GM18861 (cell line): ENCODE data around the gene THSD4.
"Not testable (repeated sequence)": the region's sequence is repeated elsewhere in the genome, so short reads cannot be mapped to it uniquely, and the experiment has no call there.

Experiments
- ATAC-seq: cut with Tn5 transposase; IDR thresholded peaks from one replicate; pipeline ENCODE4 v1.9.1; 2021; ENCODE audit not compliant: unreplicated experiment

The THSD4 gene

GRCh38 chr15:71145648-71146047 is 30.4 kb downstream of the THSD4 start:
- no peak for ATAC-seq

- no peak for ATAC-seq
Measured at GRCh38 chr15:71146580-71146982, 31.3 kb downstream of the THSD4 start.

GRCh38 chr15:71148048-71148447 is 32.8 kb downstream of the THSD4 start:
- ATAC-seq, result no peak

- no peak for ATAC-seq
Measured at GRCh38 chr15:71149646-71150557, 34.6 kb downstream of the THSD4 start.

GRCh38 chr15:71151081-71151480 is 35.8 kb downstream of the THSD4 start:
- ATAC-seq, result no peak

- no peak for ATAC-seq
Measured at GRCh38 chr15:71152542-71152941, 37.3 kb downstream of the THSD4 start.

- ATAC-seq, result no peak
Measured at GRCh38 chr15:71153823-71154524, 38.7 kb downstream of the THSD4 start.

GRCh38 chr15:71154607-71155200 is 39.4 kb downstream of the THSD4 start:
- no peak for ATAC-seq

GRCh38 chr15:71155534-71155933 is 40.3 kb downstream of the THSD4 start:
- ATAC-seq, result no peak

- no peak for ATAC-seq
Measured at GRCh38 chr15:71160976-71161375, 45.7 kb downstream of the THSD4 start.

- no peak for ATAC-seq
Measured at GRCh38 chr15:71162309-71162708, 47.0 kb downstream of the THSD4 start.

- not testable (repeated sequence) for ATAC-seq
Measured at GRCh38 chr15:71164606-71165005, 49.3 kb downstream of the THSD4 start.

GRCh38 chr15:71167445-71168165 is 52.3 kb downstream of the THSD4 start:
- no peak for ATAC-seq

GRCh38 chr15:71168166-71168834 is 53.0 kb downstream of the THSD4 start:
- ATAC-seq, result no peak

- no peak for ATAC-seq
Measured at GRCh38 chr15:71170163-71170562, 54.9 kb downstream of the THSD4 start.

GRCh38 chr15:71171195-71171594 is 55.9 kb downstream of the THSD4 start:
- no peak for ATAC-seq

- ATAC-seq, result not testable (repeated sequence)
Measured at GRCh38 chr15:71174360-71174759, 59.1 kb downstream of the THSD4 start.

- no peak for ATAC-seq
Measured at GRCh38 chr15:71180986-71181853, 65.9 kb downstream of the THSD4 start.

- ATAC-seq, result no peak
Measured at GRCh38 chr15:71182522-71182921, 67.3 kb downstream of the THSD4 start.

GRCh38 chr15:71183063-71183462 is 67.8 kb downstream of the THSD4 start:
- ATAC-seq, result no peak
